ENCODE measurements around the gene DPP6. TPM values are rescaled to one million over a fixed set of nuclear protein-coding genes. Genes with fewer than 3 reads are reported as not detected.

Gene DPP6
- total RNA-seq, 1 donor from 2014 or later: not detected

DNA sequence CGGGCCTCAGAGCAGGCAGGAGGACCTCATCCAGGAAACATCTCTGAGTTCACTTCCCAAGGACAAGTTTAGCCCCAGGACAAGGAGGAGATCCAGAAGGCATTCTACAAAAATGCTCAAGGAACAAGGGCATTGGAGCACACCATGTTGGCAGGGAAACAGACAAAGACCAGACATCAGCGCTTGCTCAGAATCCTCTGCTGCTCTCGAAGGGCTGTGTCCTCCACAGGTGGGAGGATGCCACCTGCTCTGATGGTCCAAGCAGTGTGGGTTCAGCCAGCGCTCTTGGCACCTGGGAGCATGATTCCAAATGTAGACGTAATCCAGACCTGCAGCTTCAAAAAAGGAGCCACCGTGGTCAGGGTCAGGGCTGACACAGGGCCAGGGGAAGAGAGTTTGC, 160.7 kb downstream of the DPP6 start:
- Mint-ChIP-seq H3K27ac (no peak overlapping the region), H3K27me3 (no peaks in the 10 kb centered on the region), H3K9me3 (no peaks in the 10 kb centered on the region), H3K4me3 (no peak overlapping the region), H3K4me1 (no peaks in the 10 kb centered on the region), H3K36me3 (ENCODE audit: low read depth) (no peaks in the 10 kb centered on the region)
- no peak for ATAC-seq (ENCODE audit: low read depth)
- POLR2A ChIA-PET: no interaction called here
- CTCF ChIA-PET: no interaction called here
- no peak for TF ChIP-seq CTCF (IDR thresholded peaks at IDR 0.05)
- intact Hi-C loops (cut with micrococcal nuclease): no loop called here
- DNase-seq: no peak

DNA sequence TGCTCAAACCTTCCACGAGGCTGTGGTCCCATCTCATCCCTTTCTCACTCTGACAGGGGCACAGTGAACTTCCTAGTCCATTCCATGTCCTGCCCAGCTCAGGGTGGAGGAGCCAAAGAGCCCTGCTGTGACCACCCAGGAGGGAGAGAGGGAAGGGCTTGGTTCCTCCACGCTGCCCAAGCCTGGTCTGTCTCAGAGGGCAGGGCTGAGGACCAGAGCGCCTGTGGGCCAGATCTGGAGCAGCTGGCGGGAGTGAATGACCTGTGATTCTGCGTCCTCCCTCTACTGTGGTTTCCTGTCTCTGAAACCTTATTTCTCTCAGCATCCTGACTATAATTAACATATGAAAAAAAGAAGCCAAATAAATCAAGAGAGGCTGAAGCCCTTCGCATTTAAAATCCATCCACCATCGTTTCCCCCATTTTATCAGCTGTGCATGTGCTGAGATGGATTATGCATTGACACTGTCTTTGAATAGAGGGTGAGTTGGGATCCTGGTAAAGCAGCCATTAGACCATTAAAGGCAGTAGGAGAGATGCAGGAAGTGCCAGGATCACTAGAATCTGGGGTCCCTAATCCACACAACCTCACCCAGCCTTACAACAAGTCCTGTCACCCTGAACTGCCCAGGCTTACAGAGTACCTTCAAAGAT, 165.6 kb downstream of the DPP6 start:
- no peaks in the 10 kb centered on the region for H3K4me1 Mint-ChIP-seq
- POLR2A ChIA-PET: no interaction called here
- no peaks in the 10 kb centered on the region for H3K36me3 Mint-ChIP-seq (ENCODE audit: low read depth)
- H3K27me3 Mint-ChIP-seq: no peaks in the 10 kb centered on the region
- intact Hi-C loops (cut with micrococcal nuclease): no loop called here
- CTCF ChIA-PET: no interaction called here
- ATAC-seq (ENCODE audit: low read depth): no peak
- no peak for TF ChIP-seq CTCF (IDR thresholded peaks at IDR 0.05)
- H3K27ac Mint-ChIP-seq: no peak overlapping the region
- no peak overlapping the region for H3K4me3 Mint-ChIP-seq
- no peak for DNase-seq
- peaks cover 2% of the 10 kb centered on the region for H3K9me3 Mint-ChIP-seq

DNA sequence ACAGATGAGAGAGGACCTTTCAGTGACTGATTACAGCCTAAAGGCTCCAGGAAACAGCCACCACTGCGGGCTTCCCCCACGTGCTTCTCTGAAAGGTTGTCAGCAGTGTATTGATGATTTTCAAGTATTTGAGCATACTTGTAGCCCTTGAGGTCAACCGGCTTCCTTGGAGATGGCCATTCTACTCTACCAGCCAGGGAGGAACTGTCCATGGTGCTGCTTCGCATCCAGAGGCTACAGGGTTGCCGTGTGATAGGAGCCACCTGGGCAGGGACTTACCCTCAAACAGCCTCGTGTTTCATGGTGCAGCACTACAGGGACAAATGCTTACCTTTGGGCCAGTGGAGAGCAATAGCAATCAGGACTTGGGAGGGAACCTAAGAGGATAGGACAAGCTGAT, 179.5 kb downstream of the DPP6 start:
- Mint-ChIP-seq H3K27me3 (no peaks in the 10 kb centered on the region), H3K4me3 (no peak overlapping the region), H3K36me3 (ENCODE audit: low read depth) (no peaks in the 10 kb centered on the region), H3K9me3 (peaks cover 5% of the 10 kb centered on the region), H3K4me1 (no peaks in the 10 kb centered on the region), H3K27ac (no peak overlapping the region)
- ChIA-PET POLR2A (no interaction called here), CTCF (no interaction called here)
- no peak for DNase-seq
- no peak for ATAC-seq (ENCODE audit: low read depth)
- intact Hi-C loops (cut with micrococcal nuclease): no loop called here
- TF ChIP-seq CTCF (IDR thresholded peaks at IDR 0.05): no peak

DNA sequence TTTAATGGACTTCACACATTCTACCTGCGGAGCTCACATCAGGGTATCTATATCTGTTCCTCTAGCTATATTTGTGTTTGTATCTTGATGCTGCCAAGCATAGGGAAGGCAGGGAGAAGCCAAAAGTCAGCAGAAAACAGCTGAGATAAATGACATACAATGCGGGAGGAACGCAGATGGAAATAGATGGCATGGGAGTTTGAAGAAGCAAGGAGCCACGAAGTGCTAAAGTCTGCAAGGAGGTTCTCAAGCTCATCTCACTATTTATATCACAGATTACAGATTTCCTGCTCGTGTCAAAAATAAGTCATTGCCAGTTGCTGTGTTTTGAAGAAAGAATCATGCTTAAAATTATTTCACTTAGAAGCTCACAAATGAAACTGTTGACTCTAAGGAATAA, 180.5 kb downstream of the DPP6 start:
- H3K9me3 Mint-ChIP-seq: peaks cover 2% of the 10 kb centered on the region
- ATAC-seq (ENCODE audit: low read depth): no peak
- H3K4me1 Mint-ChIP-seq: no peaks in the 10 kb centered on the region
- POLR2A ChIA-PET: no interaction called here
- no peaks in the 10 kb centered on the region for H3K27me3 Mint-ChIP-seq
- TF ChIP-seq CTCF (IDR thresholded peaks at IDR 0.05): no peak
- H3K36me3 Mint-ChIP-seq (ENCODE audit: low read depth): no peaks in the 10 kb centered on the region
- CTCF ChIA-PET: no interaction called here
- no peak overlapping the region for H3K4me3 Mint-ChIP-seq
- intact Hi-C loops (cut with micrococcal nuclease): no loop called here
- no peak overlapping the region for H3K27ac Mint-ChIP-seq
- DNase-seq: no peak

- Mint-ChIP-seq H3K4me3 (no peak overlapping the region), H3K27me3 (no peaks in the 10 kb centered on the region), H3K36me3 (ENCODE audit: low read depth) (no peaks in the 10 kb centered on the region), H3K27ac (no peak overlapping the region), H3K9me3 (peaks cover 24% of the 10 kb centered on the region), H3K4me1 (no peaks in the 10 kb centered on the region)
- POLR2A ChIA-PET: no interaction called here
- DNase-seq: no peak
- CTCF ChIA-PET: no interaction called here
- ATAC-seq (ENCODE audit: low read depth): no peak
- intact Hi-C loops (cut with micrococcal nuclease): no loop called here
- no peak for TF ChIP-seq CTCF (IDR thresholded peaks at IDR 0.05)
These were observed 189.8 kb downstream of the DPP6 start for GRCh38 chr7:154241988-154242387.

Measured in activated B cell treated with CpG ODN at 0.5 μM for 24 hours (primary cell).